Mammary epithelial cell (primary cell): ENCODE data around the gene RCAN1.

ENCODE experiments used
- EZH2 ChIP-seq: IDR thresholded peaks from 2 replicates; pipeline ENCODE4 v1.6.1; 2012; ENCODE audit warnings: low read length, inconsistent platforms, borderline replicate concordance
- TF ChIP-seq, protein P1 (sequence below), 2 donors: IDR thresholded peaks in 1 of 2; conservative IDR thresholded peaks in 1 of 2; 2 replicates each; pipeline ENCODE4 v1.5.1; 2011 to 2012; ENCODE audit warnings: inconsistent platforms in 2 of 2, low read length in 2 of 2, mild to moderate bottlenecking in 2 of 2, control low read depth in 1 of 2, low read depth in 1 of 2; ENCODE audit not compliant: insufficient read depth in 1 of 2; ENCODE audit errors: extremely low read depth in 1 of 2

DNA sequence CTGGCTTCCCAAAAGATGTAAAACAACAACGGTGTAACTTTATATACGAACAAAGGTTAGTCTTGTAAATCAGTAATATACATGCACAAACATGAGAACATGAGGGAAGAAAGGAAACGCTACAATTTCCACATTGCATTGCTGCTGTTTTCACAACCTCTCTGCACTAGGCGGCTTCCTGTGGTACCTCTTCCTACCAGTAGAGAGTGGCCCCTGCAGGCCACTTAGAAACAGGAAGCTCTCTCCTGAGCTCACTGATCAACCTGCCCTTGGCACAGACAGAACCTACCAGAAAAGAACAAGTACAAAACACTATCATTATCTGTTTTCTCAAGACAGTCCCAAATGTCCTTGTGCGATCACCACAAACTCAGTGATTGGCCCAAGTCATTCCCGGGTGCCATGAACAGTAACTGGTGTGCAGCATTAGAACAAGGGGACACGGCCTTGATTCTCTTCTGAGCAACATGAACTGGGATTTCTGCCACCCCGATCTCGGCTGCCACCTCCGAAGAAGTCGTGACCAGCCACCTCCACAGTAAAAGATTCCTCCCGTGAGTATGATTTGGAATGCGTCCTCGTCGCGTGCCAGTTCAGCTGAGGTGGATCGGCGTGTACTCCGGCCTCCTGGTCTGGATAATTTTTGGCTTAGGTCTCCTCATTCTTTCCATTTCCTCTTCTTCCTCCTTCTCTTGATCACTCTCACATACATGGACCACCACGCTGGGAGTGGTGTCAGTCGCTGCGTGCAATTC lies 97.2 kb downstream of the RCAN1 start:
- TF ChIP-seq, protein P1, sequence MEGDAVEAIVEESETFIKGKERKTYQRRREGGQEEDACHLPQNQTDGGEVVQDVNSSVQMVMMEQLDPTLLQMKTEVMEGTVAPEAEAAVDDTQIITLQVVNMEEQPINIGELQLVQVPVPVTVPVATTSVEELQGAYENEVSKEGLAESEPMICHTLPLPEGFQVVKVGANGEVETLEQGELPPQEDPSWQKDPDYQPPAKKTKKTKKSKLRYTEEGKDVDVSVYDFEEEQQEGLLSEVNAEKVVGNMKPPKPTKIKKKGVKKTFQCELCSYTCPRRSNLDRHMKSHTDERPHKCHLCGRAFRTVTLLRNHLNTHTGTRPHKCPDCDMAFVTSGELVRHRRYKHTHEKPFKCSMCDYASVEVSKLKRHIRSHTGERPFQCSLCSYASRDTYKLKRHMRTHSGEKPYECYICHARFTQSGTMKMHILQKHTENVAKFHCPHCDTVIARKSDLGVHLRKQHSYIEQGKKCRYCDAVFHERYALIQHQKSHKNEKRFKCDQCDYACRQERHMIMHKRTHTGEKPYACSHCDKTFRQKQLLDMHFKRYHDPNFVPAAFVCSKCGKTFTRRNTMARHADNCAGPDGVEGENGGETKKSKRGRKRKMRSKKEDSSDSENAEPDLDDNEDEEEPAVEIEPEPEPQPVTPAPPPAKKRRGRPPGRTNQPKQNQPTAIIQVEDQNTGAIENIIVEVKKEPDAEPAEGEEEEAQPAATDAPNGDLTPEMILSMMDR (conservative IDR thresholded peaks at IDR 0.05 in 1 of 2, IDR thresholded peaks at IDR 0.05 in 1 of 2; ENCODE audit: extremely low read depth in 1 of 2, insufficient read depth in 1 of 2, low read depth in 1 of 2, low read length in 2 of 2): peak; percentile 39 to 55
- no peak for TF ChIP-seq EZH2
